NAMALWA (cell line): Measurements from ENCODE around the gene UBE4A.

Experiments used
- DNase-seq: peaks from one replicate; pipeline ENCODE4 v3.0.0-alpha.2; 2015; ENCODE audit warnings: low spot score

UBE4A gene

DNA sequence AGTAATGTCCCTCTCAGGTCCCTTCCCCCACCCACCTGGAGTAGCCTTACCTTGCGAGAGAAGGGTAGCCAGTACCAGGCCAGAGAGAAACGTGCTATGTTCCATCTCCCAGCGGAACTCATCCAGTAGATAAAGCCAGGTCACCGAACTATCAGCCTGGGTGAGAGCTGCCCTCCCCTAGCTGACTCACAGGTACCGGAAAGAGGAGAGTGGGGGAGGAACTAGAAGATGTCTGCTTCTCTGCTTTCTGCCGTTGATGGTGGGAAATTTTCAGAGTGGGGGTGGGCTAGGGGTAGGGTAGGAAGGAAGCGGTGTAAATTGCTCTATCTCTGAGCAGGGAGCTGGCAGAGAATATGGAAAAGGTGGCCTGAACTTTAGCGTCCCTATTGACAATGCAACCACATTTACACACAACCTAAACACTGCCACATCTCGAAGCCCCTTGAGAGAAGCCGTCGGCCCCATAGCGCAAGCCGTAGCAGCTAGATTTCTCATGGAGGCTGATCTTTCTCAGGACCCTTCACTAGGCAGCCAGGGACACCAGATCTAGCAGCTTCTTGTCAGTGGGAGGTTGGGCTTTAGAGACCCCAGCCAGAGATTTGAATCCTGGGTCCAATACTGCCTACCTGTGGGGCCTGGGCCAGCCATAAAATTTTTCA lies 16.8 kb upstream of the UBE4A start, which contains the start of gene CD3D:
Gene CD3D, minus strand, starts transcription at position 203 of the 659 bp plus-strand sequence. Its CDS starts 98 bp downstream, at position 105.
- DNase-seq, result no peak

DNA sequence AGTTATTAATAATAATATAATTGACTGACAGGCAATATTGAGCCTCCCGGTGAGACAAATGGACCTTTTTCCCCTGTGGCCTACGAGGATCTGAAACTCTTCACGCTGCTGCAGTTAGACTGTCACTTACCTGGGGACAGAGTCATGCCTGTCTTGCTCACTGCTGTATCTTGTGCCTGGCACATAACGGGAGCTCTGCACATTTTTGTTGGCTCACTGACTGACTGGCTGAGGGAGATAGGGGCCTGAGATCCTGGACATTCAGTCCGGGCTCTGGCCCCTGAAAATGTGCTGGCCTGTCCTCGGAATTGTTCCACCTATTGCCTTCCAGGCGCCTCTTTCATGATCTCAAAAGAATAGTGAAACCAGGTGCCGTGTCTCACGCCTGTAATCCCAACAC lies 16.2 kb upstream of the UBE4A start:
- DNase-seq, result no peak

DNA sequence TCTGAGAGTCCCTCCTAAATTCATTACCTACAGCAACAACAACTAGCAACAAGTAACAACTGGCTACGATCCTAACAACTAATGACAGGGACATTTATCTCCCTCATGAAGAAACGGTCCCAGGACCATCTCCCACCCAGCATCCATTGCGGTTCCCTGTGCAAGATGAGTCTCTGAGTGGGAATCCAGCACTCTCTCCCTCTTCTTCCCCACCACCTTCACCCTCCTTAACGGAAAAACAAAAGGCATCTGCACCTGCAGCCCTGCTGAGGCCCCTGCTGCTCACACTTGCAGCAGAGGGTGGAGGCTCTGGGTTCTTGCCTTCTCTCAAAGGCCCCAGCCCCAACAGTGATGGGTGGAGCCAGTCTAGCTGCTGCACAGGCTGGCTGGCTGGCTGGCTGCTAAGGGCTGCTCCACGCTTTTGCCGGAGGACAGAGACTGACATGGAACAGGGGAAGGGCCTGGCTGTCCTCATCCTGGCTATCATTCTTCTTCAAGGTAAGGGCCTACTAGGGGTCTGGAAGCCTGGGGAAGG lies 15.4 kb upstream of the UBE4A start, which contains the start of gene CD3G:
Gene CD3G, plus strand, starts transcription at position 364 of the 535 bp plus-strand sequence. Its CDS starts 80 bp downstream, at position 444.
- DNase-seq, result no peak

DNA sequence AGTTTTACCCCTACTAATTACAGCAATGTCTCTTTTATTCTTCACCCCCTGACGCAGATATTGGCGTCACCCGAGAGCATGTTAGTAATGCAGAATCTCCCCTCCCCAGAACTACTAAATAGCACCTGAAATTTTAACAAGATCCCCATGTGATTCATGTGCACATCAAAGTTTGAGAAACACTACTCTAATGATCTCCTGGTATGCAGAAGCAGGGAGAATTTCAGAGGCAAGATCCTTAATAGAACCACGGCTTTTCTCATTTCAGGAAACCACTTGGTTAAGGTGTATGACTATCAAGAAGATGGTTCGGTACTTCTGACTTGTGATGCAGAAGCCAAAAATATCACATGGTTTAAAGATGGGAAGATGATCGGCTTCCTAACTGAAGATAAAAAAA lies 9.9 kb upstream of the UBE4A start:
- no peak for DNase-seq

DNA sequence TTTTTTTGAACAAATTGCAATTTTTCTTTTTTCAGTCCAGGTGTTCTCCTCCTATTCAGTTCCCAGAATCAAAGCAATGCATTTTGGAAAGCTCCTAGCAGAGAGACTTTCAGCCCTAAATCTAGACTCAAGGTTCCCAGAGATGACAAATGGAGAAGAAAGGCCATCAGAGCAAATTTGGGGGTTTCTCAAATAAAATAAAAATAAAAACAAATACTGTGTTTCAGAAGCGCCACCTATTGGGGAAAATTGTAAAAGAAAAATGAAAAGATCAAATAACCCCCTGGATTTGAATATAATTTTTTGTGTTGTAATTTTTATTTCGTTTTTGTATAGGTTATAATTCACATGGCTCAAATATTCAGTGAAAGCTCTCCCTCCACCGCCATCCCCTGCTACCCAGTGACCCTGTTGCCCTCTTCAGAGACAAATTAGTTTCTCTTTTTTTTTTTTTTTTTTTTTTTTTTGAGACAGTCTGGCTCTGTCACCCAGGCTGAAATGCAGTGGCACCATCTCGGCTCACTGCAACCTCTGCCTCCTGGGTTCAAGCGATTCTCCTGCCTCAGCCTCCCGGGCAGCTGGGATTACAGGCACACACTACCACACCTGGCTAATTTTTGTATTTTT lies 6.2 kb upstream of the UBE4A start:
- DNase-seq, result peak; percentile 70

DNA sequence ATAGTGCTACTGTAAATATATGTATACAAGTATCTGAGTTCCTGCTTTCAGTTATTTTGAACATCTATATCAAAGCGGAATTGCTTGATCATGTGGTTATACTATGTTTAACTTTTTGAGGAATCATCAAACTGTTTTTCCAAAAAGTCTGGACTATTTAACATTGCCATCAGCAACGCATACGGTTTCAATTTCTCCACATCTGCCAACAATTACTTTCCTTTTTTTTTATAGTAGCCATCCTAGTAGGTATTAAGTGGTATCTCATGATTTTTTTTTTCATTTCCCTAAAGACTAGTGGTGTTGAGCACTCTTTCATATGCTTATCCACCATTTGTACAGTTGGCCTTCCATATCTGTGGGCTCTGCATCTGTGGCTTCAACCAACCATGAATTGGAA lies 1.3 kb upstream of the UBE4A start:
- DNase-seq, result no peak

DNA sequence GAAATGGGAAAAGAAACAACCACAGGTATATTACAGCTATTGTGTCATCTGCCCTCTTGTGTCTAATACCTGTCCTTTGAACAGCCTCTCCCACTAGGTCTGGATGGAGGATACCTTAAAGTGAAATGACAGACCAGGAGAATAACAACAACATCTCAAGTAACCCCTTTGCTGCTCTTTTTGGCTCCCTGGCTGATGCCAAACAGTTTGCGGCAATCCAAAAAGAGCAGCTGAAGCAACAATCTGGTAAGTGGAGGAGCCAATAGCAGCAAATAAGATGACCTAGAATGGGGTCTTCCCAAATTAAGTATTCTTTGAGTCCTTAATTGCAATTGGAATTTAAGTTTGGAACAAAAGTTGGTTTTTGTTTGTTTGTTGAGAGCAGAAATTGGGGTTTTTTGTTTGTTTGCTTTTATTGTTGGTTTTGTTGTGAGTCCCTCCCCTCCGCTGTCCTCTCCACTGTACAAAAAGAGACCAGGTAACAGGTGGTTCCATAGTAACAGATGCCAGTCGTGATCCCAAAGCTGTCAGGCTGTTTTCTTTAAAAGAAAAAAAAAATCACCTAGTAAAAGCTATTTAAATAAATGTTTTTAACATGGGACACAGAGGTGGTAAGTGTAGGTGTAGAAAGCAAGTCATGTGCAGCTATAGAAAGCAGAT lies 5.7 kb downstream of the UBE4A start:
- no peak for DNase-seq

DNA sequence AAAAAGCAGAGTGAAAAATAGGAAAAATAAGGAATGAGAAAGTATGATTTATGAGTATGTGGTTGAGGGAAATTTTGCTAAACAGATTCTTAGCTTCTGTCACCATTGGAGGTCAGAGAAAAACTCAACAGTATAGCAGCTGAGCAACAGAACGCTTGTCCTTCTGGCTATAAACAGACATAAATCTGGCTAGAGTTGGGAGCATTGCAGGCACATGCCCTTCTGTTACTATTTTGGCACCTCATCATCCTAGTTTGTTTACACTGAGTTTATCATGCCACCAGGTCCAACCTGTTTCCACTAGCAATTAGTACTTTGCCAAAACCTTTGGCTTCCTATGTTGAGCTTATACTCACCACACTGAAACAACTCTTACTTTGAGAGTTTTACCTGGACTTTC lies 6.9 kb downstream of the UBE4A start:
- no peak for DNase-seq

DNA sequence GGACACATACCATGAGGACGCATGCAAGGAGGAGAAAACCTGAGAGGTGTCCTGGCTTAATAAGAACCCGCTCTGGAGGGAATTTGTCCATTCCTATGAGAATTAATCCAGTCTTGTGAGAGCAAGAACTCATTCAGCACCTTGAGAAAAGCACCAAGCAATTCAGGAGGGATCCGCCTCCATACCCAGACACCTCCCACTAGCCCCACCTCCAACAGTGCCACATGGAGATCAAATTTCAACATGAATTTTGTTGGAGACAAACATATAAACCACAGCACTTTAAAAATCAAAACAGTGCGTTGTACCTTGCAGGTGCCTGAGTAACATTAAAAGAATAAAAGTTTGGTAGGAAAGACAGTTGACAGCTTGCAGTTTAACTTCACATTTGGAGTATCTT lies 11.4 kb downstream of the UBE4A start:
- no peak for DNase-seq

DNA sequence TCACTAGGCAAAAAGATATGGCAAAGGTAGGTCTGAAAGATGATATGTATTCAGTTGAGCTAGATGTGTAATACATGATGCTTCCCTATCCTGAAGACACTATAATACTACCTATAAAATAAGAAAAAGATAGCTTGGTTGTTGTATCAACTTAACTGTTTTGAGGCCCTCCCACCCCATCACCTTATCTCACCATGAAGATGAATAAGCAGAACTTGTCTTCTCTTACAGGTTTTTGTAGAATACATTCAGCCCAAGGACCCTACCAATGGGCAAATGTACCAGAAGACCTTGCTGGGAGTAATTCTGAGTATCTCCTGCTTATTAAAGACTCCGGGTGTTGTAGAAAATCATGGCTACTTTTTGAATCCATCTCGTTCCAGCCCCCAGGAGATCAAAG lies 13.9 kb downstream of the UBE4A start:
- DNase-seq, result no peak

DNA sequence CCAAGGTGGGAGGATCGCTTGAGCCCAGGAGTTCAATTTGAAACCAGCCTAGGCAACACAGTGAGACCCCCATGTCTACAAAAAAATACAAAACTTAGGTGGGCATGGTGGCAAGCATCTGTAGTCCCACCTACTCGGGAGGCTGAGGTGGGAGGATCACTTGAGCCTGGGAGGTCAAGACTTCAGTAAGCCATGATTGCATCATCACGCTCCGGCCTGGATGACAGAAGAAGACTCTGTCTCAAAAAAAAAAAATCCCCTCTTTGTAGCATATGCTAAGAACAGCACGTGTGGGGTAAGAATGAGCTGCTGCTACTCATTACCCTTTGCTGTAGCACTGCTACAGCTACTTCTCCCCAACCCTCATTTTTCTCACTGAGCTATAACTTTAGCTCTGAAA lies 14.5 kb downstream of the UBE4A start:
- DNase-seq, result no peak

DNA sequence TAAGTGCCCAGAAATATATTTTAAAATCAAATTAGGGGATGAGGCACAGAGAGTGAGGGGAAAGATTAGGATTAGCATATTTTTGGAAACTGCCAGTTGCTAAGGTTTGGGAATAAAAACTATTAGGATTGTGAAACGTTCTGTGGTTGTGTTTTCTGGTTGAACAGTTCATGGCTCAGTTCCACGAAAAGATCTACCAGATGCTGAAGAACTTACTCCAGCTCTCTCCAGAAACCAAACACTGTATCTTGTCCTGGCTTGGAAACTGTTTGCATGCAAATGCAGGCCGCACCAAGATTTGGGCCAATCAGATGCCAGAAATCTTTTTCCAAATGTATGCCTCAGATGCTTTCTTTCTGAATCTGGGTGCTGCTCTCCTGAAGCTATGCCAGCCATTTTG lies 15.3 kb downstream of the UBE4A start:
- DNase-seq, result no peak

DNA sequence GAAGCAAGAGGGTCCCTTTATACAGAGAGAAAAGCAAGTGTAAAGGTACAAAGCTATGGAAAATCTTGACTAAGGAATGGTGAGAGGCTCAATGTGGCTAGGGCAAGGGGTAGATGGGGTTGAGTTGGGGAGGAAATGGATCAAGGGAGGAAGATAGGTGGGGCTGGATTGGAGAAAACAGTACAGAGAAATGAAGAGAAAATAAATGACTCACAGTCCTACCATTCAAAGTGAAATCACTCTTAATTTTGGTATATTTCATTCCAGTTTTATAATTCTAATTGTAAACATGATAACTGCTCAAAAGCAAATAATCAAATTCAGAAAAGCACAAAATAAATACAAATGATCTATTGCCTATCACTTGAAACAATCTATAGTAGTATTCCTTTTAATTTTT lies 16.6 kb downstream of the UBE4A start:
- DNase-seq, result no peak

DNA sequence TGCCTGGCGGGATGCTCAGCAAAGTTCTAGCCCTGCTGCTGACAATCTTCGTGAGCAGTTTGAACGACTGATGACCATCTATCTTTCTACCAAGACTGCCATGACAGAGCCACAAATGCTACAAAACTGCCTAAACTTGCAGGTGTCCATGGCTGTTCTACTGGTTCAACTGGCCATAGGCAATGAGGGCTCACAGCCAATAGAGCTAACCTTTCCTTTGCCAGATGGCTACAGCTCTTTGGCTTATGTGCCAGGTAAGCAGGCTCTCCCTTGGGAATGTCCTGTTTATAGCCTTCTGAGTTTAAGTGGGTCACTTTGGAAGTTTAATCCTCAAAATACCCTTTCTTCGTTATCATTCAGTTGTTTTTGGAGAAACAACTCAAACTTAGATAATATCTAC lies 20.1 kb downstream of the UBE4A start:
- no peak for DNase-seq

DNA sequence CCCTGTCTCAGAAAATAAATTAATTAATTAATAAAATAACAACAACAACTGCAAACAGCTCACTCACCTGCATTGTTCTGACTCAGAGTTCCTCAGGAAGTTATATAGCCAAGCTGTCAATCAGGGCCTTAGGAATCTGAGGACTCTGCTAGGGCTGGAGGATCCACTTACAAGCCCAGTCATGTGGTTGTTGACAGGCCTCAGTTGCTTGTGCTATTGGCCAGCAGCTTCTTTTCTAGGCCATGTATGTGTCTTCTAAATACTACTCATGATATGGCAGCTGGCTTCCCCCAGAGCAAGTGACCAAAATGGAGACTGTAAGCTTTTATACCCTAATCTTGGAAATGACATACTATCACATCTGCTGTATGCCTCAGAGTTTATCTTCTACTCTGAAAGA lies 21.2 kb downstream of the UBE4A start:
- no peak for DNase-seq

DNA sequence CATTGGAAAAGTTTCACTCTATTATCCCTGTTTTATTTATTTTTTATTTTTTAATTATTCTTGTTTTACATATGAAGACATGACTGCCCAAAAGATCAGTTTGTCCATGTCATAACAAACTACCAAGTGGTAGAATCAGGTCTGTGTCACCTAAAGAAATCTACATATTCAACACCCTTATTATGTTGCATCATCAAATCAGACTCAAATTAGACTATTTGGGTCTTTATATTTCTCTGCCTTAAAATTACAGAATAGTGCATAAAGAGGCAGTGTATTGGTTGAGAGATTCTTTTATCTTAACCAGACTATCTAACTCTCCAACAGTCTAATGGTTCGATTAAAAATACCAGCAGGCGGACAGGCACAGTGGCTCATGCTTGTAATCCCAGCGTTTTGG lies 23.6 kb downstream of the UBE4A start:
- no peak for DNase-seq

DNA sequence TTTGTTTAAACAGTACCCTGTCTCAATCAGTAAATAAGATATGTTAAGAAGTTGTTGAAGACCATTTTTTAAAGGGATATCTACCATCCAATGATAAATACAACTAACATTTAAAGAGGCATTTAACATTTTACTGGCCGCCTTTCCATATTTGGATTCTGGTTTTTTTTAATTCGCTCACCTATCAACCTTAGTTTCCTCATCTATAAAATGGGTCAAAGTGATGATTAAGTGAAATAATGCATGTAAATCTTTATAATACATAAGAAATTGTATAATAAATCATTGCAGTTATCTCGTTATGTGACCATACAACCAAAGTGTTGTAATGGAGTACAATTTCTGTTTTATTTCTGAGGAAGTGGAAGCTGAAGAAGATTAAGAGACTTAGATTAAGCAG lies 24.3 kb downstream of the UBE4A start:
- no peak for DNase-seq

DNA sequence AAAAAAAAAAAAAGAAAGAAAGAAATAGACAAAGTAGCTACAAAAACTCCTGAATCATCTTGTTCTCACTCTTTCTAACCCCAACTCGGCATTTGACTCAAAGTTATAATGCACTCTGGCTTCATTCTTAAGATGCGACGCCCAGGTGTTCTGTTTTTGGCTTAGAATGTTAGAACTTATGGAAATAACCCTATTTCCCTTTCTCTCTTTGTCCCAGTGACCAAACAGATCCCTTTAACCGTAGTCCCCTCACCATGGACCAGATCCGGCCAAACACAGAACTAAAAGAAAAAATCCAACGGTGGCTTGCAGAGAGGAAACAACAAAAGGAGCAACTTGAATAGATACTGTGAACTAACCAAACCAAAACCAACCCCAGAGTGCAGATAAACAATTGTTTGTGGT lies 36.7 kb downstream of the UBE4A start:
- DNase-seq, result no peak

DNA sequence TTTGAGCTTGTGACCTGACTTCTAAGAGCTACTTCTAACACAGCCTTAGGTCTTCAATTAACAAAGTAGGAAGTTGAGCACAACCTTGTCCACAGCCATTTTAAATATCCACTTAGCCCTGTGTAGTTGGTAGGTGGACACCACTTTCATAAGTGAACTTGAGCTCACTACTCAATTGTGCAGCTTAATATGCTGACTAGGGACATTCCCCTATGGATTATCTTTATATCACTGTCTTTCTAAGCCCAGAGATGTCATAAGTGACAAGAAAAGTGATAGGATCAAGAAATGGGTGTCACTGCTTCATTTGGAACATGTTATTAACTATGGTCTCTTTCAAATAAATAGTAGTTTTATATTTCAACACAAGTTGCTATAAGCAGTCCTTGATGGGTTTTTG lies 38.0 kb downstream of the UBE4A start:
- no peak for DNase-seq

DNA sequence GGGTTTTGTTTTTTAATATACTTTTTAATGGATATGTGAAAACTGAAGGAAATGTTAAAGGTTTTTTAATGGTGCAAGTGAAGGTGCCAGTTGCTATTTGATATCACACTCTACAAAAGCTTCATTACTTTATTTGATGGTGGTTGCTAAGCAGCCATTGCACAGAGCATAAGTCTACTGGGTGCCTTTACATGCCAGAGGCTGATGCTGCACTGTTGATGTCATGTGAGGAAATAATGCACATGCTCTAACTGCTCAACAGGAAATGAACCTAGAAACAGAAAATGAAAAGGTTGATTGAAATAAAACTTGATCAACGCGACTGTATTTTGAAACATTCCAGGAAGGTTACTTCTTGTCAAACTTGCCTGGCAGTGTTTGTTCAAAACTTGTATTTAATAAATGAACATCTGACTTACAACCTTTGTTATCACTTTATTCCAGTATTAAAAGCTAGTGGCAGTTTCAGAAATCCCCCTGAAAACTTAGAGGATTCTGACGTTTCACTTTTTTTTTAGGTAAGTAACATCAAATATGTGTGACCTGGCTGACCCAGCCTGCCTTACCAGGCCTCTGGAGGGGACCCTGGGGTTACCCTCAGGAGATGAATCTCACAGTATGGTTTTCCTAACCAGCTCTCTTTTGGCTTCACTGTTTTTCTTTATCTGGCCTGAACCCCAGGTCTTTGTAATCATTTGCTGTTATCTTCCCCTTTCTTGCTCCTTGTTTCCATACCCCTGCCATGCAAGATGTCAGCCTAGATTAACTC lies 39.6 kb downstream of the UBE4A start:
- DNase-seq, result peak; percentile 76

DNA sequence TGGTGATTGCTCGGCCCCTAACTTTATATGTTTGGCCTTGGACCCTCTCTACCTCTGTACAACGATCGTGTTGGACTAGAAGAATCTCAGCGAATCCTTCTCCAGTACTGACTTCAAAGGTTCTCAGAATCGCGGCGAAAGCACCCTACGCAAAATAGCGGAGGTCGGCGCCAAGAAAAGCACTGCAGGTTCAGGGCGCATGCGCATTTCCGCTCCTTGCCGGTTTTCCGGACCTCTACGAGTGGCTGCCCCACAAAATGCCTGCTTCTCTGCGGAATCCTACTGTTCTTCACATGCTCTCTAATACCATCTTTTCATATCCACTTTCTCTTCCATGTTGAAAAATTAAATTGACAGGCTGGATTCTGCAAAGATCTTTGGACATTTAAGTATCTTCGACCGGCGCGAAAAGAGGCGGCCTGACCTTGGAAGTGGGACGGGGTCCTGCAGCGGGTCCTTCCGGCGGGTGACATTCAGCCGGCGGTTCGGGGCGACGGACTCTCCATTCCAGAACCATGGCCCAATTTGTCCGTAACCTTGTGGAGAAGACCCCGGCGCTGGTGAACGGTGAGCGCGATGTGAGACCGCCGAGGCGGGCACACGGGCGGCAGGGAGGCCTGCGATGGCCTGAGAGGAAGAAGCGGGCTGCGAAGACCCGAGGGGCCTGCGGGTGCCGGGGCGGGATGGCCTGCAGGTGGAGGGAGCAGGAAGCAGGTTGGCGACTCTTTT lies 41.9 kb downstream of the UBE4A start, which contains the start of gene ATP5MG:
Gene ATP5MG, plus strand, starts transcription at position 456 of the 729 bp plus-strand sequence. Its CDS starts 60 bp downstream, at position 516.
- DNase-seq, result peak; percentile 96
